CD14-positive monocyte (primary cell): ENCODE data around the gene SPRED2. TPM values are rescaled to one million over a fixed set of nuclear protein-coding genes. Genes with fewer than 3 reads are reported as not detected.

ENCODE experiments used
- DNase-seq, 3 donors: peaks; one replicate each; pipeline ENCODE4 v3.0.0-alpha.2; 2011 to 2022
- H2AFZ ChIP-seq: 2 replicates; pipeline ENCODE4 v1.6.0; 2012; ENCODE audit warnings: mild to moderate bottlenecking, low read depth, low read length, inconsistent platforms; ENCODE audit not compliant: insufficient read depth, poor library complexity, severe bottlenecking
- H3K27ac ChIP-seq, 2 donors: 1 replicate in 1 of 2; 2 replicates in 1 of 2; pipeline ENCODE4 v1.5.1; 2012 to 2013; ENCODE audit warnings: low read length in 2 of 2, control low read depth in 1 of 2, inconsistent platforms in 1 of 2, low read depth in 1 of 2, mild to moderate bottlenecking in 1 of 2
- H3K27me3 ChIP-seq, 2 donors: one replicate each; pipeline versions ENCODE4 v1.6.0 to v1.6.1; 2011 to 2013; ENCODE audit warnings: low read length in 2 of 2; ENCODE audit not compliant: control insufficient read depth in 2 of 2, insufficient read depth in 2 of 2
- H3K36me3 ChIP-seq, 2 donors: replicated peaks in 1 of 2; 1 replicate in 1 of 2; 2 replicates in 1 of 2; pipeline versions ENCODE4 v1.5.1 to v1.6.1; 2012 to 2013; ENCODE audit warnings: low read length in 2 of 2, control low read depth in 1 of 2, inconsistent platforms in 1 of 2, mild to moderate bottlenecking in 1 of 2; ENCODE audit not compliant: insufficient read depth in 2 of 2, control insufficient read depth in 1 of 2
- H3K4me1 ChIP-seq, 2 donors: 1 replicate in 1 of 2; 2 replicates in 1 of 2; pipeline versions ENCODE4 v1.5.1 to v1.6.1; 2012 to 2013; ENCODE audit warnings: low read length in 2 of 2, control low read depth in 1 of 2, inconsistent platforms in 1 of 2, mild to moderate bottlenecking in 1 of 2, moderate library complexity in 1 of 2; ENCODE audit not compliant: insufficient read depth in 2 of 2, control insufficient read depth in 1 of 2
- H3K4me2 ChIP-seq: replicated peaks from 2 replicates; pipeline ENCODE3; 2012; ENCODE audit warnings: low read length, moderate library complexity, mild to moderate bottlenecking; ENCODE audit not compliant: poor library complexity, severe bottlenecking; ENCODE audit errors: extremely low read depth
- H3K4me3 ChIP-seq, 3 experiments: fragments of 200-600 bp in 1 of 3; sonication (generic) in 1 of 3; replicated peaks in 1 of 3; 1 replicate in 2 of 3; 2 replicates in 1 of 3; pipeline ENCODE4 v1.5.1; 2011 to 2013; ENCODE audit warnings: low read length in 3 of 3, mild to moderate bottlenecking in 3 of 3, control low read depth in 2 of 3, low read depth in 2 of 3, inconsistent platforms in 1 of 3, moderate library complexity in 1 of 3
- H3K79me2 ChIP-seq: 2 replicates; pipeline ENCODE4 v1.6.0; 2012; ENCODE audit warnings: mild to moderate bottlenecking, control low read depth, inconsistent platforms, low read length, moderate library complexity; ENCODE audit not compliant: insufficient read depth
- H3K9ac ChIP-seq: 2 replicates; pipeline ENCODE4 v1.6.0; 2017; ENCODE audit warnings: low read length, mild to moderate bottlenecking; ENCODE audit not compliant: insufficient read depth, poor library complexity, severe bottlenecking
- H3K9me3 ChIP-seq, 2 donors: replicated peaks in 1 of 2; 1 replicate in 1 of 2; 2 replicates in 1 of 2; pipeline versions ENCODE4 v1.5.1 to v1.6.1; 2012 to 2013; ENCODE audit warnings: low read length in 2 of 2, control low read depth in 1 of 2; ENCODE audit not compliant: control insufficient read depth in 1 of 2, insufficient read depth in 1 of 2
- H4K20me1 ChIP-seq: 2 replicates; pipeline ENCODE4 v1.6.0; 2012; ENCODE audit warnings: mild to moderate bottlenecking, low read length, control low read depth, moderate library complexity; ENCODE audit not compliant: insufficient read depth
- H3K27ac Mint-ChIP-seq, 7 donors: one replicate each; pipeline ENCODE4 v1.8.0; 2020; ENCODE audit warnings: mild to moderate bottlenecking in 7 of 7, mixed read lengths in 7 of 7, moderate library complexity in 6 of 7, inconsistent platforms in 2 of 7
- H3K27me3 Mint-ChIP-seq, 3 donors: one replicate each; pipeline ENCODE4 v1.8.0; 2021 to 2022; ENCODE audit warnings: low read depth in 3 of 3, mild to moderate bottlenecking in 3 of 3, mixed read lengths in 3 of 3, moderate library complexity in 3 of 3, inconsistent platforms in 1 of 3
- H3K36me3 Mint-ChIP-seq, 2 donors: one replicate each; pipeline ENCODE4 v1.8.0; 2020; ENCODE audit warnings: mixed read lengths in 2 of 2, inconsistent platforms in 1 of 2, mild to moderate bottlenecking in 1 of 2
- H3K4me1 Mint-ChIP-seq: one replicate; pipeline ENCODE4 v1.8.0; 2020; ENCODE audit warnings: mild to moderate bottlenecking, mixed read lengths
- H3K4me3 Mint-ChIP-seq, 2 donors: one replicate each; pipeline ENCODE4 v1.8.0; 2020; ENCODE audit warnings: mild to moderate bottlenecking in 2 of 2, mixed read lengths in 2 of 2, moderate library complexity in 1 of 2
- H3K9me3 Mint-ChIP-seq, 7 donors: one replicate each; pipeline ENCODE4 v1.8.0; 2020 to 2022; ENCODE audit warnings: mixed read lengths in 7 of 7, mild to moderate bottlenecking in 6 of 7, moderate library complexity in 6 of 7, inconsistent platforms in 2 of 7
- WGBS: methylation state at CpG from one replicate; pipeline ENCODE4 v1.1.5; 2013; ENCODE audit warnings: missing lambda C conversion rate; ENCODE audit not compliant: insufficient coverage; 5-methylcytosine and 5-hydroxymethylcytosine counted together
- intact Hi-C, 2 donors: fragments of 100-400 bp; cut with micrococcal nuclease; formaldehyde crosslinking; loops; one replicate each; pipeline versions ENCODE4 v1.15.0 to v1.15.1; 2023
- polyA plus RNA-seq, 3 donors: library from polyadenylated mRNA; depleted of rRNA in 1 of 3; unstranded in 2 of 3; stranded (reverse) in 1 of 3; fragments of 300-500 nt in 2 of 3; fragments of >200 nt in 1 of 3; fragmentation: Illumina TruSeq in 2 of 3; gene quantifications; 1 replicate in 2 of 3; 2 replicates in 1 of 3; pipeline ENCODE4 v1.2.3, GENCODE V29; 2012 to 2021
- TF ChIP-seq, protein P1 (sequence below): fragments of 200-600 bp; IDR thresholded peaks from one replicate; pipeline ENCODE4 v1.8.0; 2022; ENCODE audit warnings: antibody characterized with exemption, mild to moderate bottlenecking

Gene SPRED2
- polyA plus RNA-seq, 3 donors, result 0.20 to 2.0 (median 0.33) TPM

DNA sequence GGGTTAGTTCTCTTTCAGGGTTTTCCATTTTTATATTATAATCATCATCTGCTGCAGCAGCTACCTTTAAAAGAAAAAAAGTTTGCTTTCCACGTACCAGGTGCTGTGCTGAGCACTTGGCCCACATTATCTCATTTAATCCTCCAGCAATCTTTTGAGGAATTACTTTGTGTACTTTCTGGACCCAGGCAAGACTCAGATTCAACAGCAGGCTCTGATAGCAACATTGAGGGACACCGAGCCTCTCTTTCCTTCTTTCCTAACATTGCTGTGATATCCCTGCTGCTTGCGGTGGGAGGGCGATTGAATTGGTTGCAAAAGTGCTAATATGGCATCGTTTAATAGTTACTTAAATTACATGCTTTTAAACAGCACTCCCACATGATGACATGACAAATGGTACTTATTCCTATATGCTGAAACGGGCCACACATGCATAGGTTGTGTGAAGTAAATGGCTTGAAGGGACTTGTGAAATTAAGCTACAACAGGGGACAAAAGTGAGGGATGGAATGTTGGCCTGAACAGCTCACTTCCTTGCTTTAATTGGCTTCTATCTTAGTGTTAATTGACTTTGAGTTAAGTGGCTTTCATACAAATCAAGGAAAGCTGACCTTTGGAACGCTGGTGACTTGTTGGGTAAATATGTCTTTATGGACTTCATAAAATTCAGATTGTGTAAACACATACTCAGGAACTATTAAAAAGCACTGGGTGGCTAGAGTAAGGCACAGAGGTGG lies 21.2 kb downstream of the SPRED2 start:
- no peak overlapping the region for H3K27ac Mint-ChIP-seq
- H3K36me3 Mint-ChIP-seq, result peaks cover 0 to 11% of the 10 kb centered on the region in 2 donors
- H3K27me3 Mint-ChIP-seq, result peaks cover 4 to 9% (median 7%) of the 10 kb centered on the region in 3 donors
- Histone ChIP-seq H3K36me3 (no peaks in the 10 kb centered on the region), H4K20me1 (no peaks in the 10 kb centered on the region), H3K79me2 (no peaks in the 10 kb centered on the region), H2AFZ (no peak overlapping the region), H3K9me3 (no peaks in the 10 kb centered on the region), H3K4me3 (no peak overlapping the region), H3K9ac (no peak overlapping the region), H3K4me1 (no peaks in the 10 kb centered on the region), H3K27ac (no peak overlapping the region), H3K27me3 (peaks cover 0 to 1% of the 10 kb centered on the region in 2 donors), H3K4me2 (no peak overlapping the region)
- intact Hi-C loops, result no loop called here
- DNase-seq, result no peak
- peaks cover 6% of the 10 kb centered on the region for H3K4me1 Mint-ChIP-seq
- H3K4me3 Mint-ChIP-seq, result no peak overlapping the region
- TF ChIP-seq, protein P1, sequence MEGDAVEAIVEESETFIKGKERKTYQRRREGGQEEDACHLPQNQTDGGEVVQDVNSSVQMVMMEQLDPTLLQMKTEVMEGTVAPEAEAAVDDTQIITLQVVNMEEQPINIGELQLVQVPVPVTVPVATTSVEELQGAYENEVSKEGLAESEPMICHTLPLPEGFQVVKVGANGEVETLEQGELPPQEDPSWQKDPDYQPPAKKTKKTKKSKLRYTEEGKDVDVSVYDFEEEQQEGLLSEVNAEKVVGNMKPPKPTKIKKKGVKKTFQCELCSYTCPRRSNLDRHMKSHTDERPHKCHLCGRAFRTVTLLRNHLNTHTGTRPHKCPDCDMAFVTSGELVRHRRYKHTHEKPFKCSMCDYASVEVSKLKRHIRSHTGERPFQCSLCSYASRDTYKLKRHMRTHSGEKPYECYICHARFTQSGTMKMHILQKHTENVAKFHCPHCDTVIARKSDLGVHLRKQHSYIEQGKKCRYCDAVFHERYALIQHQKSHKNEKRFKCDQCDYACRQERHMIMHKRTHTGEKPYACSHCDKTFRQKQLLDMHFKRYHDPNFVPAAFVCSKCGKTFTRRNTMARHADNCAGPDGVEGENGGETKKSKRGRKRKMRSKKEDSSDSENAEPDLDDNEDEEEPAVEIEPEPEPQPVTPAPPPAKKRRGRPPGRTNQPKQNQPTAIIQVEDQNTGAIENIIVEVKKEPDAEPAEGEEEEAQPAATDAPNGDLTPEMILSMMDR, result no peak
- peaks cover 0 to 1% (median 0%) of the 10 kb centered on the region in 7 donors for H3K9me3 Mint-ChIP-seq
- WGBS, result no CpG with 5 or more reads among the region's 7 CpGs

DNA sequence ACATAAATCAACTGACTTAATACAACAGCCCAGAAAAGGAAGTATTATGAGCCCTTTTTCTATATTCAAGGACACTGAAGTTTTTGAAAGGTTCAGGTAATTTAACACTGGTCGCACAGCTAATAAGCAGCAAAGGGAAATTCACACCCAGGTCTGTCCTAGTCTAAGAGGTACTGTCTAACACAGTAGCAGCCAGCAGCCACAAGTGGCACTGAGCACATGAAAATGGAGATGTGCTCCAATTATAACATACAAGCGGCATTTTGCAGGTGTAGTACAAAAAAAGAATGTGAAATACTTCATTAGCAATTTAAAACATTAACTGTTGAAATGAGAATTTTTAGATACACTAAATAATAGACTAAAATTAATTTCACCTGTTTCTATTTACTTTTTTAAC lies 23.4 kb downstream of the SPRED2 start:
- H3K27ac ChIP-seq, result no peak overlapping the region
- no peaks in the 10 kb centered on the region for H3K9me3 ChIP-seq
- peaks cover 7% of the 10 kb centered on the region for H3K4me1 Mint-ChIP-seq
- peaks cover 0 to 1% (median 0%) of the 10 kb centered on the region in 7 donors for H3K9me3 Mint-ChIP-seq
- intact Hi-C loops, result no loop called here
- no peaks in the 10 kb centered on the region for H4K20me1 ChIP-seq
- H3K9ac ChIP-seq, result no peak overlapping the region
- H3K27me3 ChIP-seq, result no peaks in the 10 kb centered on the region
- no peak overlapping the region for H3K4me3 Mint-ChIP-seq
- peaks cover 0 to 11% of the 10 kb centered on the region in 2 donors for H3K36me3 Mint-ChIP-seq
- no peak overlapping the region for H3K4me2 ChIP-seq
- no peaks in the 10 kb centered on the region for H3K36me3 ChIP-seq
- no peak overlapping the region for H3K27ac Mint-ChIP-seq
- no peak overlapping the region for H2AFZ ChIP-seq
- H3K27me3 Mint-ChIP-seq, result peaks cover 0 to 9% (median 7%) of the 10 kb centered on the region in 3 donors
- no peak for DNase-seq
- no peaks in the 10 kb centered on the region for H3K4me1 ChIP-seq
- H3K79me2 ChIP-seq, result no peaks in the 10 kb centered on the region
- H3K4me3 ChIP-seq, result no peak overlapping the region
- WGBS, result 100% methylated on average over 1 of the region's 2 CpGs
- TF ChIP-seq, protein P1, result no peak
